GM15510 (cell line): ENCODE results near the gene BPIFB6.

Experiments used
- POLR2A ChIP-seq: IDR thresholded peaks from 3 replicates; pipeline ENCODE4 v1.6.1; 2011; ENCODE audit warnings: borderline replicate concordance; ENCODE audit not compliant: insufficient read length; ENCODE audit errors: extremely low read depth

Gene BPIFB6

GRCh38 chr20:33031531-33031930 lies at the start of gene BPIFB6:
TSS of gene BPIFB6 (plus strand) at chr20:33031648. CDS start at chr20:33031648, 0 bp downstream.
- TF ChIP-seq POLR2A = no peak

GRCh38 chr20:32982617-32983458 lies 48.6 kb upstream of the BPIFB6 start:
- TF ChIP-seq POLR2A = no peak

GRCh38 chr20:32983459-32984112 lies 47.9 kb upstream of the BPIFB6 start:
- TF ChIP-seq POLR2A = no peak

- TF ChIP-seq POLR2A = no peak
Observed at GRCh38 chr20:32984196-32984595, 47.3 kb upstream of the BPIFB6 start.

GRCh38 chr20:32984631-32985354 lies 46.7 kb upstream of the BPIFB6 start:
- TF ChIP-seq POLR2A = no peak

GRCh38 chr20:32985596-32985995 lies 45.9 kb upstream of the BPIFB6 start:
- no peak for TF ChIP-seq POLR2A

GRCh38 chr20:32986331-32986966 lies 45.0 kb upstream of the BPIFB6 start:
- no peak for TF ChIP-seq POLR2A

GRCh38 chr20:32987044-32987825 lies 44.2 kb upstream of the BPIFB6 start:
- no peak for TF ChIP-seq POLR2A

GRCh38 chr20:32988008-32988407 lies 43.4 kb upstream of the BPIFB6 start:
- TF ChIP-seq POLR2A = no peak

- no peak for TF ChIP-seq POLR2A
Observed at GRCh38 chr20:32989507-32990283, 41.8 kb upstream of the BPIFB6 start.

GRCh38 chr20:32990426-32990825 lies 41.0 kb upstream of the BPIFB6 start:
- TF ChIP-seq POLR2A = no peak

- no peak for TF ChIP-seq POLR2A
Observed at GRCh38 chr20:32991383-32991782, 40.1 kb upstream of the BPIFB6 start.
